Osteoblast (primary cell): ENCODE data around the gene CRAMP1. TPM values are rescaled to one million over a fixed set of nuclear protein-coding genes. Genes with fewer than 3 reads are reported as not detected.
A peak's percentile ranks its signal among the peaks of the same experiment; 100 is the strongest.

Experiments
- DNase-seq: peaks from one replicate; pipeline ENCODE4 v3.0.0; 2011; ENCODE audit warnings: low spot score, mixed read lengths; ENCODE audit not compliant: insufficient read length; ENCODE audit errors: missing footprints
- H2AFZ ChIP-seq: 2 replicates; pipeline ENCODE4 v1.6.0; 2011; ENCODE audit warnings: mild to moderate bottlenecking, low read length
- H3K27ac ChIP-seq: 2 replicates; pipeline ENCODE4 v1.5.1; 2011; ENCODE audit warnings: mild to moderate bottlenecking, low read depth, low read length, moderate library complexity
- H3K27me3 ChIP-seq: 2 replicates; pipeline ENCODE4 v1.6.0; 2012; ENCODE audit warnings: mild to moderate bottlenecking, control low read depth, inconsistent platforms, low read length, moderate library complexity; ENCODE audit not compliant: insufficient read depth
- H3K36me3 ChIP-seq: 2 replicates; pipeline ENCODE4 v1.5.1; 2011; ENCODE audit warnings: mild to moderate bottlenecking, low read length, control low read depth, moderate library complexity; ENCODE audit not compliant: insufficient read depth
- H3K4me1 ChIP-seq: 2 replicates; pipeline ENCODE4 v1.5.1; 2011; ENCODE audit warnings: mild to moderate bottlenecking, low read length, control low read depth, moderate library complexity; ENCODE audit not compliant: insufficient read depth
- H3K4me2 ChIP-seq: 2 replicates; pipeline ENCODE4 v1.6.0; 2011; ENCODE audit warnings: mild to moderate bottlenecking, low read length; ENCODE audit not compliant: insufficient read depth
- H3K4me3 ChIP-seq: fragments of 200-600 bp; sonication (generic); 3 replicates; pipeline ENCODE4 v1.5.1; 2012; ENCODE audit warnings: mild to moderate bottlenecking, low read length, inconsistent platforms; ENCODE audit not compliant: insufficient read depth
- H3K79me2 ChIP-seq: 2 replicates; pipeline ENCODE4 v1.6.0; 2012; ENCODE audit warnings: mild to moderate bottlenecking, low read length, control low read depth, inconsistent platforms; ENCODE audit not compliant: insufficient read depth
- H3K9me3 ChIP-seq: 2 replicates; pipeline ENCODE4 v1.5.1; 2011; ENCODE audit warnings: low read depth, low read length, control low read depth
- H4K20me1 ChIP-seq: 2 replicates; pipeline ENCODE4 v1.6.0; 2012; ENCODE audit warnings: mild to moderate bottlenecking, low read length, control low read depth; ENCODE audit not compliant: insufficient read depth
- total RNA-seq: library from RNA; depleted of rRNA; stranded (reverse); fragments of >200 nt; gene quantifications from 2 replicates; pipeline ENCODE4 v1.2.3, GENCODE V29; 2012
- TF ChIP-seq, protein P1 (sequence below): IDR thresholded peaks from 2 replicates; pipeline ENCODE4 v1.5.1; 2011; ENCODE audit warnings: mild to moderate bottlenecking, low read depth, low read length, moderate library complexity; ENCODE audit errors: extremely low read depth

Gene CRAMP1
- total RNA-seq, 1 donor = 11.2 TPM

DNA sequence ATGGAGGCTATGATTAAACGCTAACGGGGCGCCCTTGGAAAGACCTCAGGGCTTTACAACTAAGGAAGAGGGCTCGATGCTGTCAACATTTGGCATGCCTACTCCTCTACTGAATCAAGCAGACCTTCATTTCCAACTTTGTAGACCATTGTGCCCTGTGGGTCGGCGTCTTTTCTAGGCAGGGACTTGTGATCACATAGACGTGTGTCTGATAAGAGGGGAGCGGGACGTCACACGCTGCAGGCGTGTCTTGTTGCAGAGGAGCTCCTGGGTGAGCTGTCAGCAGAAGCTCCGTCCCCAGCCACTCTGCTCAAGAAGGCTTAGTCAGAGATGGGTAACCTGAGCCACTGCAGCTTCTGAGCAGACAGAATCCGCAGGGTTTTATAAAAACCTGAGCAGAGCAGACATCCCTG, 96.6 kb downstream of the CRAMP1 start:
- Histone ChIP-seq H2AFZ (no peak overlapping the region), H3K4me2 (peak overlapping the region; percentile 91), H4K20me1 (peaks cover 62% of the 10 kb centered on the region), H3K36me3 (no peaks in the 10 kb centered on the region), H3K27ac (peak overlapping the region; percentile 54), H3K27me3 (no peaks in the 10 kb centered on the region), H3K4me1 (peaks cover 35% of the 10 kb centered on the region), H3K4me3 (peak overlapping the region; percentile 10), H3K9me3 (no peaks in the 10 kb centered on the region), H3K79me2 (peaks cover 78% of the 10 kb centered on the region)
- peak; percentile 92 for DNase-seq
- TF ChIP-seq, protein P1, sequence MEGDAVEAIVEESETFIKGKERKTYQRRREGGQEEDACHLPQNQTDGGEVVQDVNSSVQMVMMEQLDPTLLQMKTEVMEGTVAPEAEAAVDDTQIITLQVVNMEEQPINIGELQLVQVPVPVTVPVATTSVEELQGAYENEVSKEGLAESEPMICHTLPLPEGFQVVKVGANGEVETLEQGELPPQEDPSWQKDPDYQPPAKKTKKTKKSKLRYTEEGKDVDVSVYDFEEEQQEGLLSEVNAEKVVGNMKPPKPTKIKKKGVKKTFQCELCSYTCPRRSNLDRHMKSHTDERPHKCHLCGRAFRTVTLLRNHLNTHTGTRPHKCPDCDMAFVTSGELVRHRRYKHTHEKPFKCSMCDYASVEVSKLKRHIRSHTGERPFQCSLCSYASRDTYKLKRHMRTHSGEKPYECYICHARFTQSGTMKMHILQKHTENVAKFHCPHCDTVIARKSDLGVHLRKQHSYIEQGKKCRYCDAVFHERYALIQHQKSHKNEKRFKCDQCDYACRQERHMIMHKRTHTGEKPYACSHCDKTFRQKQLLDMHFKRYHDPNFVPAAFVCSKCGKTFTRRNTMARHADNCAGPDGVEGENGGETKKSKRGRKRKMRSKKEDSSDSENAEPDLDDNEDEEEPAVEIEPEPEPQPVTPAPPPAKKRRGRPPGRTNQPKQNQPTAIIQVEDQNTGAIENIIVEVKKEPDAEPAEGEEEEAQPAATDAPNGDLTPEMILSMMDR = no peak

DNA sequence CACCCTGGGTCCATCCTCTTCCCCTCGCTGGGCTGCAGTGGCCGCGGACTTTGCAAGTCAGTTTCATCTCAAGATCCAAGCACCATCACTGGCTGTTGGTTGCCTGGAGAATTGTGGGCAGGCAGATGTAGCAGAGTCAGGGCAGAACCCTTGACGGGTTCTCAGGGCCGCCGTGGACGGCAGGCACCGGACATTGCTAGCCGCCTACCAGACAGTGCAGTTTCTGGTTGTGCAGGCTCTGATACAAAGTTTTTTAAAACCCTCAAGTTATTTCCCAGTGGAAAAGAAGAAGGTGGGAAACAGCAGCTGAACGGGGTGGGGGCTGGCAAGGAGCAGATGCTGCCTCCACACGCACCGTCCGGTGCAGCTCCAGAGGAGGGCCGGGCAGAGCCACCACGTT, 97.2 kb downstream of the CRAMP1 start:
- no peak for DNase-seq
- TF ChIP-seq, protein P1 = no peak
- no peaks in the 10 kb centered on the region for H3K36me3 ChIP-seq
- H3K27ac ChIP-seq = no peak overlapping the region
- peaks cover 68% of the 10 kb centered on the region for H4K20me1 ChIP-seq
- peaks cover 82% of the 10 kb centered on the region for H3K79me2 ChIP-seq
- no peak overlapping the region for H3K4me3 ChIP-seq
- peaks cover 35% of the 10 kb centered on the region for H3K4me1 ChIP-seq
- no peaks in the 10 kb centered on the region for H3K27me3 ChIP-seq
- H2AFZ ChIP-seq = no peak overlapping the region
- no peaks in the 10 kb centered on the region for H3K9me3 ChIP-seq
- peak overlapping the region; percentile 91 for H3K4me2 ChIP-seq

DNA sequence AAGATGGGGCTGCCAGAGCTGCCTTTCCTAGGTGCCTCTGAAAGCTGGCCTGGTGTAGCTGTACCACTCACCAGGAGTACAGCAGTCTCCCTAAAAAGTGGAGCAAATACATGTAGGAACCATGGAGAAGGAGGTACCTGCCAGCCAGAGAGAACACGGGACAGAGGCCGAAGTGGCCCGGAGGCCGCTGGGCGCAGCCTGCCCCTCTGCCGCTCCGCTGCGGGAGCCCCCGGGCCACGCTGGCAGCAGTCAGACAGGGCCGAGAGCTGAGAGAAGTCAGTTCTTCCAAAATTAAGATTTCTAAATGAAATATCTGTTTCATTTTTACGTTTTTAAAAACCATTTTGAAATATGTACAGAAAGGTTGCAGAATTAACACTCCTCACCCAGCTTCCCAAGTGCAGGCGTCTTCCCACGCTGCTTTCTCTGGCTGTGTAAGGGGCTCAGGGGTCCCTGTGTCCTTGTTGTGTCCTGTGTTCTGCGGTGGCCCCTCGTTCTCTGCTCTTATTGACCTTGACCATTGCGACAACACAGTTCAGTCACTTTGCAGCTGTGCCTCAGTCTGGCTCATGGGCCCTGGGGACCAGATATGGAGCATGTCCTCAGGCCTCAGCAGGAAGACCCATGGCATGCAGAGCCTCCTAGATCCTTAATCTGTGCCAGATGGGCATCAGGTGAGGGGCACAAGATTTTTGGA, 98.8 kb downstream of the CRAMP1 start:
- no peak overlapping the region for H3K4me2 ChIP-seq
- TF ChIP-seq, protein P1 = no peak
- DNase-seq = peak; percentile 77
- H3K27me3 ChIP-seq = no peaks in the 10 kb centered on the region
- H2AFZ ChIP-seq = no peak overlapping the region
- H3K79me2 ChIP-seq = peaks cover 95% of the 10 kb centered on the region
- H3K27ac ChIP-seq = no peak overlapping the region
- peaks cover 82% of the 10 kb centered on the region for H4K20me1 ChIP-seq
- H3K9me3 ChIP-seq = no peaks in the 10 kb centered on the region
- peaks cover 35% of the 10 kb centered on the region for H3K4me1 ChIP-seq
- no peaks in the 10 kb centered on the region for H3K36me3 ChIP-seq
- no peak overlapping the region for H3K4me3 ChIP-seq

DNA sequence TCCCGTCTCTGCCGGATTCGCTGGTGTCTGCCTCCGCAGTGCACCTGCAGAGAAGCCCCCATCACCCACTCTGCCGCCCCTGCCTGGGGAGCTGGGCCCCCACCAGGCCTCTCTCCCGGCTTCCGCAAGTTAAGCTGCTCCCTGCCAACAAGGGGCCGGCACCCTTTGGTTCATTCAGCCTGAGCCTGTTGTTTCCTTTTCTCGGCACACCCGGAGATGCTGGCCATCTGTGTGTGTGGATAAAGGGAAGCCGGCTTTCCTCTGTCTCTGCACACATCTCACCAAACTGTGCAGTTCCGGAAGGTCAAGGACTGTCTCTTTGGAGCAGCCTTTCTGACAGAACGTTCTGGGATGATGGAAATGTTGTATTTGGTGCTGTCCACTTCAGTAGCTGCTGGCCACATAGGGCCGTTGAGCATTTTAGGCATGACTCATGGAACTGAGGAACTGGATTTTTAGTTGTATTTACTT, 100.7 kb downstream of the CRAMP1 start:
- Histone ChIP-seq H2AFZ (no peak overlapping the region), H3K27ac (peak overlapping the region; percentile 13), H3K4me1 (peaks cover 26% of the 10 kb centered on the region), H3K4me3 (no peak overlapping the region), H3K36me3 (no peaks in the 10 kb centered on the region), H4K20me1 (peaks cover 78% of the 10 kb centered on the region), H3K79me2 (peaks cover 97% of the 10 kb centered on the region), H3K9me3 (no peaks in the 10 kb centered on the region), H3K4me2 (peak overlapping the region; percentile 23), H3K27me3 (no peaks in the 10 kb centered on the region)
- peak; percentile 96 for DNase-seq
- TF ChIP-seq, protein P1 = no peak
